ENCODE results near the gene SAC3D1. TPM values are rescaled to one million over a fixed set of nuclear protein-coding genes. Genes with fewer than 3 reads are reported as not detected.

The SAC3D1 gene
- total and polyA plus RNA-seq, 9 of the 15 experiments (the other 6 are each of a cell fraction or from before 2014, with no cell fraction given): 0.20 to 35.2 (median 5.8) TPM

GRCh38 chr11:65013888-65014725, 26.9 kb upstream of the SAC3D1 start, which contains the start of gene ARL2 (continued):
- no peak for TF ChIP-seq TSHZ1 (CRISPR knock-in tag; IDR thresholded peaks at IDR 0.05)
- no peak for TF ChIP-seq ZNF449 (CRISPR knock-in tag; IDR thresholded peaks at IDR 0.05)
- TF ChIP-seq PCBP1 (IDR thresholded peaks at IDR 0.05; ENCODE audit: low read depth, low read length, poor library complexity, severe bottlenecking): peak; percentile 29
- TF ChIP-seq ARID3A (IDR thresholded peaks at IDR 0.05; ENCODE audit: borderline replicate concordance, low read depth, low read length): no peak
- no peak for TF ChIP-seq PTBP1 (IDR thresholded peaks at IDR 0.05; ENCODE audit: low read depth, low read length)
- TF ChIP-seq ZNF311 (CRISPR knock-in tag; IDR thresholded peaks at IDR 0.05): no peak
- TF ChIP-seq HBP1 (CRISPR knock-in tag; IDR thresholded peaks at IDR 0.05): no peak
